DOHH2 (cell line): ENCODE data around the gene GLIS2.

Source experiments
- CTCF ChIP-seq: fragments of 200-600 bp; sonication (generic); IDR thresholded peaks from one replicate; pipeline ENCODE4 v1.5.1; 2014; ENCODE audit warnings: antibody characterized with exemption, mild to moderate bottlenecking, low read depth, low read length; ENCODE audit not compliant: poor library complexity, severe bottlenecking
- EZH2phosphoT487 ChIP-seq: fragments of 200-600 bp; sonication (generic); IDR thresholded peaks from 2 replicates; pipeline ENCODE4 v1.6.1; 2017; ENCODE audit warnings: borderline replicate concordance, mild to moderate bottlenecking, antibody characterized with exemption, low read length, moderate library complexity, mixed read lengths

GRCh38 chr16:4303973-4304372 is 11.9 kb upstream of the GLIS2 start:
- no peak for TF ChIP-seq CTCF
- no peak for TF ChIP-seq EZH2phosphoT487
